MCF 10A (cell line): ENCODE data around the gene PTN. TPM values are rescaled to one million over a fixed set of nuclear protein-coding genes. Genes with fewer than 3 reads are reported as not detected.
A peak's percentile ranks its signal among the peaks of the same experiment; 100 is the strongest.

Experiments used
- Bru-seq: library from RNA; stranded (reverse); fragments of 400-500 nt; gene quantifications from one replicate; lab custom pipeline; 2021; lab: Mats Ljungman, UMichigan
- BruChase-seq, 2 experiments: library from RNA; stranded (reverse); fragments of 400-500 nt; gene quantifications; one replicate each; lab custom pipeline; 2021; lab: Mats Ljungman, UMichigan
- BruUV-seq: library from RNA; stranded (reverse); fragments of 400-500 nt; replicated peaks from 2 replicates; lab custom pipeline; 2021; lab: Mats Ljungman, UMichigan
- CTCF ChIA-PET: fragments of 300-600 bp; sonication (Branson Sonifier 250); formaldehyde crosslinking; extraction: SDS; loops from one replicate; lab custom pipeline; 2021; ENCODE audit warnings: antibody characterized with exemption, inconsistent platforms; lab: Yijun Ruan, JAX
- POLR2A ChIA-PET: fragments of 300-600, 350-650 bp; sonication (Branson Sonifier 250); formaldehyde crosslinking; extraction: SDS; loops from one replicate; lab custom pipeline; 2020; ENCODE audit warnings: antibody characterized with exemption, inconsistent platforms; lab: Yijun Ruan, JAX
- DNase-seq: peaks from one replicate; pipeline ENCODE4 v3.0.0-alpha.2; 2018; ENCODE audit not compliant: unreplicated experiment
- H3K27ac Mint-ChIP-seq: one replicate; pipeline ENCODE4 v1.8.0; 2022; ENCODE audit warnings: mild to moderate bottlenecking, low read depth, mixed read lengths; ENCODE audit not compliant: unreplicated experiment
- H3K27me3 Mint-ChIP-seq: one replicate; pipeline ENCODE4 v1.8.0; 2022; ENCODE audit warnings: mixed read lengths; ENCODE audit not compliant: insufficient read depth, unreplicated experiment
- H3K36me3 Mint-ChIP-seq: one replicate; pipeline ENCODE4 v1.8.0; 2022; ENCODE audit warnings: mild to moderate bottlenecking, moderate library complexity, mixed read lengths; ENCODE audit not compliant: insufficient read depth, unreplicated experiment
- H3K4me1 Mint-ChIP-seq: one replicate; pipeline ENCODE4 v1.8.0; 2022; ENCODE audit warnings: mixed read lengths; ENCODE audit not compliant: insufficient read depth, unreplicated experiment
- H3K4me3 Mint-ChIP-seq: one replicate; pipeline ENCODE4 v1.8.0; 2022; ENCODE audit warnings: mild to moderate bottlenecking, moderate library complexity, mixed read lengths; ENCODE audit not compliant: unreplicated experiment
- H3K9me3 Mint-ChIP-seq: one replicate; pipeline ENCODE4 v1.8.0; 2022; ENCODE audit warnings: mixed read lengths; ENCODE audit not compliant: unreplicated experiment
- CTCF ChIP-seq: fragments of 200-600 bp; IDR thresholded peaks from one replicate; pipeline ENCODE4 v1.8.0; 2022; ENCODE audit warnings: antibody characterized with exemption, mild to moderate bottlenecking; ENCODE audit not compliant: unreplicated experiment
- intact Hi-C: fragments of 100-400 bp; cut with micrococcal nuclease; formaldehyde crosslinking; loops from 2 replicates; pipeline ENCODE4 v1.14.1; 2022
- long read RNA-seq: library from polyadenylated mRNA; stranded (forward); transcript quantifications from one replicate; pipeline ENCODE4 v2.0.0, GENCODE V29; 2022
- total RNA-seq: library from RNA; stranded (reverse); gene quantifications from 2 replicates; pipeline ENCODE4 v1.2.3, GENCODE V29; 2022

The PTN gene
- total RNA-seq (0.26 TPM in 1 of 2 replicates, not detected in the other), Bru-seq, nascent RNA (percentile 5 among the genes with signal in this experiment), BruChase-seq, experiment 1, labeled RNA remaining after a 6-hour chase (percentile 19 among the genes with signal in this experiment), BruChase-seq, experiment 2, labeled RNA remaining after a 2-hour chase (percentile 8 among the genes with signal in this experiment)
- long read RNA-seq = 0 reads

- TF ChIP-seq CTCF = no peak
- CTCF ChIA-PET = interaction anchor here (1.2 kb wide), 1 partner anchor 39 kb away, joined by 4 read pairs; no protein-coding TSS in a partner anchor
- no peak within 1 kb of the TSS for H3K27ac Mint-ChIP-seq
- peak; percentile 68 for DNase-seq
- POLR2A ChIA-PET = no interaction called here
- peaks cover 5% of the 10 kb centered on the region for H3K4me1 Mint-ChIP-seq
- no peaks in the 10 kb centered on the region for H3K9me3 Mint-ChIP-seq
- peak within 1 kb of the TSS; percentile 68 for H3K4me3 Mint-ChIP-seq
- intact Hi-C loops = no loop called here
- peaks cover 63% of the 10 kb centered on the region for H3K27me3 Mint-ChIP-seq
- no peaks in the 10 kb centered on the region for H3K36me3 Mint-ChIP-seq
- no TSS peak for BruUV-seq
Observed at GRCh38 chr7:137343281-137343841, at the start of gene PTN. PTN (minus strand) TSS chr7:137343733; CDS start chr7:137254973, 88,760 bp downstream.

- no peak for DNase-seq
- no TSS peak for BruUV-seq
- Mint-ChIP-seq H3K4me3 (no peak overlapping the region), H3K4me1 (no peaks in the 10 kb centered on the region), H3K36me3 (no peaks in the 10 kb centered on the region), H3K27ac (no peak overlapping the region), H3K27me3 (peaks cover 43% of the 10 kb centered on the region), H3K9me3 (no peaks in the 10 kb centered on the region)
- ChIA-PET CTCF (no interaction called here), POLR2A (no interaction called here)
- no peak for TF ChIP-seq CTCF
- intact Hi-C loops = no loop called here
Observed at GRCh38 chr7:137390076-137390475, 46.5 kb upstream of the PTN start.

GRCh38 chr7:137388916-137389315 lies 45.4 kb upstream of the PTN start:
- CTCF ChIA-PET = no interaction called here
- BruUV-seq = no TSS peak
- Mint-ChIP-seq H3K4me1 (no peaks in the 10 kb centered on the region), H3K27me3 (peaks cover 45% of the 10 kb centered on the region), H3K4me3 (no peak overlapping the region), H3K27ac (no peak overlapping the region), H3K36me3 (no peaks in the 10 kb centered on the region), H3K9me3 (no peaks in the 10 kb centered on the region)
- intact Hi-C loops = no loop called here
- no peak for TF ChIP-seq CTCF
- POLR2A ChIA-PET = no interaction called here
- DNase-seq = no peak

GRCh38 chr7:137386966-137387365 lies 43.4 kb upstream of the PTN start:
- H3K27me3 Mint-ChIP-seq = peaks cover 64% of the 10 kb centered on the region

More at GRCh38 chr7:137386966-137387365, 43.4 kb upstream of the PTN start:
- Mint-ChIP-seq H3K9me3 (no peaks in the 10 kb centered on the region), H3K27ac (no peak overlapping the region), H3K4me3 (no peak overlapping the region), H3K4me1 (no peaks in the 10 kb centered on the region), H3K36me3 (no peaks in the 10 kb centered on the region)
- no TSS peak for BruUV-seq
- no peak for TF ChIP-seq CTCF
- intact Hi-C loops = no loop called here
- no peak for DNase-seq
- ChIA-PET POLR2A (no interaction called here), CTCF (no interaction called here)
